MCF 10A (cell line): ENCODE measurements around the gene MDC1. TPM values are rescaled to one million over a fixed set of nuclear protein-coding genes. Genes with fewer than 3 reads are reported as not detected.

Source experiments
- BruUV-seq: library from RNA; stranded (reverse); fragments of 400-500 nt; replicated peaks from 2 replicates; lab custom pipeline; 2021; lab: Mats Ljungman, UMichigan
- CTCF ChIA-PET: fragments of 300-600 bp; sonication (Branson Sonifier 250); formaldehyde crosslinking; extraction: SDS; loops from one replicate; lab custom pipeline; 2021; ENCODE audit warnings: antibody characterized with exemption, inconsistent platforms; lab: Yijun Ruan, JAX
- POLR2A ChIA-PET: fragments of 300-600, 350-650 bp; sonication (Branson Sonifier 250); formaldehyde crosslinking; extraction: SDS; loops from one replicate; lab custom pipeline; 2020; ENCODE audit warnings: antibody characterized with exemption, inconsistent platforms; lab: Yijun Ruan, JAX
- DNase-seq: peaks from one replicate; pipeline ENCODE4 v3.0.0-alpha.2; 2018; ENCODE audit not compliant: unreplicated experiment
- H3K27ac Mint-ChIP-seq: one replicate; pipeline ENCODE4 v1.8.0; 2022; ENCODE audit warnings: mild to moderate bottlenecking, low read depth, mixed read lengths; ENCODE audit not compliant: unreplicated experiment
- H3K27me3 Mint-ChIP-seq: one replicate; pipeline ENCODE4 v1.8.0; 2022; ENCODE audit warnings: mixed read lengths; ENCODE audit not compliant: insufficient read depth, unreplicated experiment
- H3K36me3 Mint-ChIP-seq: one replicate; pipeline ENCODE4 v1.8.0; 2022; ENCODE audit warnings: mild to moderate bottlenecking, moderate library complexity, mixed read lengths; ENCODE audit not compliant: insufficient read depth, unreplicated experiment
- H3K4me1 Mint-ChIP-seq: one replicate; pipeline ENCODE4 v1.8.0; 2022; ENCODE audit warnings: mixed read lengths; ENCODE audit not compliant: insufficient read depth, unreplicated experiment
- H3K4me3 Mint-ChIP-seq: one replicate; pipeline ENCODE4 v1.8.0; 2022; ENCODE audit warnings: mild to moderate bottlenecking, moderate library complexity, mixed read lengths; ENCODE audit not compliant: unreplicated experiment
- H3K9me3 Mint-ChIP-seq: one replicate; pipeline ENCODE4 v1.8.0; 2022; ENCODE audit warnings: mixed read lengths; ENCODE audit not compliant: unreplicated experiment
- intact Hi-C: fragments of 100-400 bp; cut with micrococcal nuclease; formaldehyde crosslinking; loops from 2 replicates; pipeline ENCODE4 v1.14.1; 2022
- total RNA-seq: library from RNA; stranded (reverse); gene quantifications from 2 replicates; pipeline ENCODE4 v1.2.3, GENCODE V29; 2022
- TF ChIP-seq, protein P1 (sequence below): fragments of 200-600 bp; IDR thresholded peaks from one replicate; pipeline ENCODE4 v1.8.0; 2022; ENCODE audit warnings: antibody characterized with exemption, mild to moderate bottlenecking; ENCODE audit not compliant: unreplicated experiment

Gene MDC1
- total RNA-seq, 1 experiment from 2014 or later: 50.6 TPM

DNA sequence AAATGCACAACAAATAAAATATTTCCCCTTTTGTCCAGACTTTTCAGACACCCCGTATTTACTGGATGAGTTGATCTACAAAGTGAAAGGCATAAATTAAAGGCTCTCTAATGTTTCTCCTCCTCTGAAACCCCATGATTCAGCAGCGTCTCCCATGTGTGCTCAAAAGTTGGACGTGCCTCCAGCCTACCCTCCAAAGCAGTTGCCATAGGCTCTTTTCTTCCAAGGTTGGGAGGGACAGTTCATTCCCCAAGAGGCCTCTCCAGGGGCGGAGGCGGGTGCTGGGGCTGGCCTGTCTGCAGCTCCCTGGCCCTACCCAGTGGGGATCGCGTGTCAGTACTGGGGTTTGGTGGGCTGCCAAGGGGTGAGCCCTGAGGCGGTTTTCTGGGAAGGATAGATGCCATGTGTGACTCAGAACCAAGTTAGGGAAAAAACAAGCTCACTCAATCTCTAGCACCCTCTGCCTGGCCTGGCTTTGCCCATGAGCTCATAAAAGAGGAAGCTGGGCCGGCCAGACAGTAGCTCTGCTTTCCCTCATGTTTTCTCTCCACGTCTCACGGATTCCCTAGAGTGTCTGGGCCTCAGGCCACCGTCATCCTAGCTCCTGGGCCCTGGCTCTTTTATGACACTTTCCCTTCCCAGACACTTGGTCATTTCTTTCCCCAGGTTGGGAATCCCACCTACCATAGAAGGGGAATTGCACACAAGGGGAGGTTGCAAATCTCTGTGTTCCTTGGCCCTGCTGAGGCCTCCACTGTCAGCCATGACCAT is 35.3 kb upstream of the MDC1 start:
- BruUV-seq: no TSS peak
- H3K36me3 Mint-ChIP-seq: no peaks in the 10 kb centered on the region
- peak overlapping the region; percentile 54 for H3K4me3 Mint-ChIP-seq
- no peaks in the 10 kb centered on the region for H3K9me3 Mint-ChIP-seq
- H3K27me3 Mint-ChIP-seq: no peaks in the 10 kb centered on the region
- peak overlapping the region; percentile 94 for H3K27ac Mint-ChIP-seq
- CTCF ChIA-PET: interaction anchor here (0.6 to 7.7 kb wide), 17 partner anchors 8 to 561 kb away, joined by 3 to 79 read pairs (median 5); partner anchors contain the start of gene IER3
- TF ChIP-seq, protein P1, sequence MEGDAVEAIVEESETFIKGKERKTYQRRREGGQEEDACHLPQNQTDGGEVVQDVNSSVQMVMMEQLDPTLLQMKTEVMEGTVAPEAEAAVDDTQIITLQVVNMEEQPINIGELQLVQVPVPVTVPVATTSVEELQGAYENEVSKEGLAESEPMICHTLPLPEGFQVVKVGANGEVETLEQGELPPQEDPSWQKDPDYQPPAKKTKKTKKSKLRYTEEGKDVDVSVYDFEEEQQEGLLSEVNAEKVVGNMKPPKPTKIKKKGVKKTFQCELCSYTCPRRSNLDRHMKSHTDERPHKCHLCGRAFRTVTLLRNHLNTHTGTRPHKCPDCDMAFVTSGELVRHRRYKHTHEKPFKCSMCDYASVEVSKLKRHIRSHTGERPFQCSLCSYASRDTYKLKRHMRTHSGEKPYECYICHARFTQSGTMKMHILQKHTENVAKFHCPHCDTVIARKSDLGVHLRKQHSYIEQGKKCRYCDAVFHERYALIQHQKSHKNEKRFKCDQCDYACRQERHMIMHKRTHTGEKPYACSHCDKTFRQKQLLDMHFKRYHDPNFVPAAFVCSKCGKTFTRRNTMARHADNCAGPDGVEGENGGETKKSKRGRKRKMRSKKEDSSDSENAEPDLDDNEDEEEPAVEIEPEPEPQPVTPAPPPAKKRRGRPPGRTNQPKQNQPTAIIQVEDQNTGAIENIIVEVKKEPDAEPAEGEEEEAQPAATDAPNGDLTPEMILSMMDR: no peak
- intact Hi-C loops: loop anchor here (1.0 kb wide), 3 partner anchors 17 to 68 kb away; no protein-coding TSS in a partner anchor
- DNase-seq: peak; percentile 100
- H3K4me1 Mint-ChIP-seq: peaks cover 49% of the 10 kb centered on the region
- POLR2A ChIA-PET: interaction anchor here (0.6 to 7.4 kb wide), 25 partner anchors 9 to 1082 kb away, joined by 3 to 90 read pairs (median 13); partner anchors contain the start of genes ABCF1, DDR1, FLOT1 and IER3

DNA sequence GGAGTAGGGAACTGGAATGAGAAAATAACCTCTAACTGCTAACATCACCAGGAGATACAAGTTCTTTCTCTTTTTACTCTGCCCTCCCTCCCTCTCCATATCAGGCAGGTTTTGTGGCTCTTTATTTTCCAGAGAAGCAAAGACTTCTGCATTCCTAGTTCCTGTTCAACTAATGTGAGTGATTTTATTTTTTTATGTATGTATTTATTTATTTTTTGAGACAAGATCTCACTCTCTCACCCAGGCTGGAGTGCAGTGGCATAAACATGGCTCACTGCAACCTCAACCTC is 33.2 kb upstream of the MDC1 start:
- Mint-ChIP-seq H3K36me3 (no peaks in the 10 kb centered on the region), H3K27ac (peak overlapping the region; percentile 88), H3K4me3 (no peak overlapping the region), H3K4me1 (peaks cover 55% of the 10 kb centered on the region), H3K27me3 (no peaks in the 10 kb centered on the region), H3K9me3 (no peaks in the 10 kb centered on the region)
- POLR2A ChIA-PET: interaction anchor here (0.8 to 9.2 kb wide), 6 partner anchors 31 to 307 kb away, joined by 4 to 159 read pairs (median 22); partner anchors contain the start of genes DDR1 and MRPS18B
- no peak for DNase-seq
- TF ChIP-seq, protein P1: no peak
- BruUV-seq: no TSS peak
- CTCF ChIA-PET: interaction anchor here (0.6 to 7.7 kb wide), 5 partner anchors 20 to 70 kb away, joined by 3 to 79 read pairs (median 4); no protein-coding TSS in a partner anchor
- intact Hi-C loops: no loop called here

DNA sequence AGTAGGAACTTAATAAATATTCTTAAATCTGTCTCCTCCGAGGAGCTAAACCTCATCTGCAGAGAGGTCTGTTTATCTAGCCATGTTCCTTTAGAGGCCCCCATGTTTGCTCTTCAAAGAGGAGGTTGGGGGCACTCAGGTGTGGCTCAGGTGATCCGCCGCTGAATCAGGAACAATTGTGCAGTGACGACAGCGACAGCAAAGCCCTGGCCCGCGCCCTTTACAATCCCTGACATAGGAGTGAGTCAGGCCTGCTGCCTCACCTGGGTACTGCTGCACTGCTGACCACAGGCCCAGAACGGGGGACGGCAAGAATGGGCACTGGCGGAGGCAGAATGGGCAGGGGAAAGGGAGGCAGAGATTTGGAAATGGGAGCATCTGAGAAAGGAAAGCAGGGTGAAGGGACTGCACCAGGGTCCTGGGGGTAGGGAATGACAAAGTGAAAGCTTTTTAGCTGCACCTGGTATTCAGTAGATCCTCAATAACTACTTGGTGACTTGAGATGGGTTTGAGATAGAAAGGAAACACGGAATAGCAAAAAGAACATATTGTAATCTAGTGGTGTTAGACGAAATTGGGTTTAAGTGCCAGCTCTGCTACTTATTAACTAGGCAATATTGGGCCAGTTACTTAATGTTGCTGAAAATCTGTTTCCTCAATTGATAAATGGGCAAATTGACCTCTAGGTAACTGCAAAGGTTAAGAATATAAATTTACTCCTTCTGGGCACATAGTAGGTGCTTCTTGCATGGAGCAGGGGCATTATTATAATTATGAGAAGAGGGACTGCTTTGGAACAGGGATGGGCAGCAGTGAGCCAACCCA is 32.7 kb upstream of the MDC1 start:
- intact Hi-C loops: no loop called here
- H3K4me3 Mint-ChIP-seq: no peak overlapping the region
- H3K9me3 Mint-ChIP-seq: no peaks in the 10 kb centered on the region
- no peaks in the 10 kb centered on the region for H3K27me3 Mint-ChIP-seq
- CTCF ChIA-PET: interaction anchor here (0.6 to 7.7 kb wide), 7 partner anchors 19 to 71 kb away, joined by 3 to 79 read pairs (median 4); no protein-coding TSS in a partner anchor
- H3K4me1 Mint-ChIP-seq: peaks cover 60% of the 10 kb centered on the region
- no peaks in the 10 kb centered on the region for H3K36me3 Mint-ChIP-seq
- POLR2A ChIA-PET: interaction anchor here (0.5 to 9.2 kb wide), 18 partner anchors 10 to 308 kb away, joined by 3 to 159 read pairs (median 4); partner anchors contain the start of genes DDR1 and MRPS18B
- TSS peak; percentile 66 for BruUV-seq
- TF ChIP-seq, protein P1: no peak
- DNase-seq: peak; percentile 74
- H3K27ac Mint-ChIP-seq: peak overlapping the region; percentile 88
